Immature natural killer cell (primary cell): Measurements from ENCODE around the gene SMTNL1. TPM values are rescaled to one million over a fixed set of nuclear protein-coding genes. Genes with fewer than 3 reads are reported as not detected.

Experiments used
- DNase-seq, 3 donors: peaks; one replicate each; pipeline ENCODE4 v3.0.0; 2022; ENCODE audit warnings: mixed read lengths in 1 of 3
- H3K27ac Mint-ChIP-seq, 6 donors: one replicate each; pipeline ENCODE4 v1.8.0; 2020; ENCODE audit warnings: mixed read lengths in 6 of 6, mild to moderate bottlenecking in 5 of 6, inconsistent platforms in 4 of 6, moderate library complexity in 3 of 6
- H3K27me3 Mint-ChIP-seq, 3 donors: one replicate each; pipeline ENCODE4 v1.8.0; 2020 to 2021; ENCODE audit warnings: low read depth in 3 of 3, mild to moderate bottlenecking in 3 of 3, mixed read lengths in 3 of 3, moderate library complexity in 3 of 3, inconsistent platforms in 1 of 3
- H3K36me3 Mint-ChIP-seq, 3 donors: one replicate each; pipeline ENCODE4 v1.8.0; 2020; ENCODE audit warnings: mixed read lengths in 3 of 3, inconsistent platforms in 2 of 3, mild to moderate bottlenecking in 2 of 3
- H3K4me1 Mint-ChIP-seq, 2 donors: one replicate each; pipeline ENCODE4 v1.8.0; 2020; ENCODE audit warnings: inconsistent platforms in 2 of 2, mild to moderate bottlenecking in 2 of 2, mixed read lengths in 2 of 2, moderate library complexity in 1 of 2
- H3K4me3 Mint-ChIP-seq, 5 donors: one replicate each; pipeline ENCODE4 v1.8.0; 2020; ENCODE audit warnings: mild to moderate bottlenecking in 5 of 5, mixed read lengths in 5 of 5, inconsistent platforms in 3 of 5, moderate library complexity in 3 of 5
- H3K9me3 Mint-ChIP-seq, 6 donors: one replicate each; pipeline ENCODE4 v1.8.0; 2020; ENCODE audit warnings: mild to moderate bottlenecking in 6 of 6, mixed read lengths in 6 of 6, inconsistent platforms in 4 of 6, moderate library complexity in 3 of 6
- polyA plus RNA-seq, 3 donors: library from polyadenylated mRNA; unstranded; fragments of 300-500 nt; fragmentation: Illumina TruSeq; gene quantifications; one replicate each; pipeline ENCODE4 v1.2.3, GENCODE V29; 2021

SMTNL1 gene
- polyA plus RNA-seq, 3 donors from 2014 or later, result 0.12 to 0.47 TPM; not detected in 1

DNA sequence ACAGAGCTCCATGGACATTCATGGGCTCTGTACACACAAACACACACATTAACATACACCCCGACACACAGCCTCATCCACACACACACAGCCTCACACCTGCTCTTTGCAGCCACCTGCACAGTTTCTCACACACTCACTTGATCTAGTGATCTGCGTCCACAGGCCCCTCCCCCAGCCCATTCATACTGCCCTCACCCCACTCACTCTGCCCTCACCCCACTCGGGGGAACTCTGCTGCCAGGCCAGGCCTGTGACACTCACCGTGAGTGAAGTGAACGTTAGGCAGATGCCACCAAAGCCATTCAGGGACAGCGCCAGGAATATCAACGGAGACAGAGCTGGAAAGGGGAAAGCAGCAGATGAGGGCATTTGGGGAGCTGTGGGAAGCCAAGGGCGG lies 36.9 kb upstream of the SMTNL1 start:
- no peak for DNase-seq
- Mint-ChIP-seq H3K36me3 (peaks cover 4 to 17% (median 6%) of the 10 kb centered on the region in 3 donors), H3K27me3 (no peaks in the 10 kb centered on the region), H3K27ac (peak overlapping the region in 1 of 6 donors; percentile 38), H3K4me3 (no peak overlapping the region), H3K9me3 (no peaks in the 10 kb centered on the region), H3K4me1 (peaks cover 8 to 9% of the 10 kb centered on the region in 2 donors)

- no peak overlapping the region for H3K4me3 Mint-ChIP-seq
- H3K4me1 Mint-ChIP-seq, result peaks cover 8 to 9% of the 10 kb centered on the region in 2 donors
- H3K36me3 Mint-ChIP-seq, result peaks cover 4 to 17% (median 6%) of the 10 kb centered on the region in 3 donors
- no peak for DNase-seq
- H3K27me3 Mint-ChIP-seq, result no peaks in the 10 kb centered on the region
- no peaks in the 10 kb centered on the region for H3K9me3 Mint-ChIP-seq
- H3K27ac Mint-ChIP-seq, result no peak overlapping the region
Measured at GRCh38 chr11:57500926-57501325, 36.5 kb upstream of the SMTNL1 start.

DNA sequence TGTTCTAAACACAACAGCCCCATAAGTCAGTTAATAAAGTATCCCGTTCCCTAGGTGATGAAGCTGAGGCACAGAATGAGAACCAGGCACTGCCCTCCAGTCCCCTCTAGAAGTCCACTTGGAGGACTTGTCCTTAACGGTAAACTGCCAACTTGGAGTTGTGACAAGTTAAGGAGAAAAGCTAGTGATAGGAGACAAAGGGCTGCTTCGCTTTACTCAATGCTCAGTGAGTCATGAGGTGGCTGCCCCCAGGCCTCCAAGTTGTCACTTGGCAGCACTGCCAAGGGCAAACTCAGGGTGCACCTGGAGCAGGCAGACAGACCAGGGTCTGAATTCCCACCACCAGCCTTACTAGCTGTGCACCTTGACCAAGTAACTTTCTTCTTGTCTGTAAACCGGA lies 35.4 kb upstream of the SMTNL1 start:
- H3K27ac Mint-ChIP-seq, result peak overlapping the region in 1 of 6 donors; percentile 55
- DNase-seq, result no peak
- no peak overlapping the region for H3K4me3 Mint-ChIP-seq
- H3K4me1 Mint-ChIP-seq, result peaks cover 8 to 9% of the 10 kb centered on the region in 2 donors
- H3K36me3 Mint-ChIP-seq, result peaks cover 4 to 17% (median 6%) of the 10 kb centered on the region in 3 donors
- H3K27me3 Mint-ChIP-seq, result no peaks in the 10 kb centered on the region
- H3K9me3 Mint-ChIP-seq, result no peaks in the 10 kb centered on the region

DNA sequence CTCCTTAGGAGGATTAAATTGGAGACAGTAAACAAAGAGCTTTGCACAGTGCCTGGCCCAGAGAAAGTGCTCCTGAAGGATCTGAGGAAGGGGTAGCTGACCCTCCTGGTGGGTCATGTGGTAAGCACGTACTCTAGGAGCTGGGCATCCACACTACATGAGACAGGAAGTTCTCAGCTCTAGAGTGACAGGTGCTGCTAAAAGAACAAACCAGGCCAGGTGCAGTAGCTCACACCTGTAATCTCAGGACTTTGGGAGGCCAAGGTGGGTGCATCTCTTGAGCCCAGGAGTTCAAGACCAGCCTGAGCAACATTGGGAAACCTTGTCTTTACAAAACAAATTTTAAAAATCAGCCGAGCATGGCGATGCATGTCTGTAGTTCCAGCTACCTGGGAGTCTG lies 35.0 kb upstream of the SMTNL1 start:
- no peak for DNase-seq
- H3K4me1 Mint-ChIP-seq, result peaks cover 8 to 9% of the 10 kb centered on the region in 2 donors
- no peak overlapping the region for H3K4me3 Mint-ChIP-seq
- H3K27me3 Mint-ChIP-seq, result no peaks in the 10 kb centered on the region
- H3K27ac Mint-ChIP-seq, result no peak overlapping the region
- no peaks in the 10 kb centered on the region for H3K9me3 Mint-ChIP-seq
- H3K36me3 Mint-ChIP-seq, result peaks cover 4 to 15% (median 6%) of the 10 kb centered on the region in 3 donors

- H3K4me1 Mint-ChIP-seq, result peaks cover 8 to 9% of the 10 kb centered on the region in 2 donors
- H3K27ac Mint-ChIP-seq, result no peak overlapping the region
- DNase-seq, result no peak
- peaks cover 4 to 14% (median 6%) of the 10 kb centered on the region in 3 donors for H3K36me3 Mint-ChIP-seq
- no peak overlapping the region for H3K4me3 Mint-ChIP-seq
- H3K27me3 Mint-ChIP-seq, result no peaks in the 10 kb centered on the region
- no peaks in the 10 kb centered on the region for H3K9me3 Mint-ChIP-seq
Measured at GRCh38 chr11:57502870-57503269, 34.5 kb upstream of the SMTNL1 start.

DNA sequence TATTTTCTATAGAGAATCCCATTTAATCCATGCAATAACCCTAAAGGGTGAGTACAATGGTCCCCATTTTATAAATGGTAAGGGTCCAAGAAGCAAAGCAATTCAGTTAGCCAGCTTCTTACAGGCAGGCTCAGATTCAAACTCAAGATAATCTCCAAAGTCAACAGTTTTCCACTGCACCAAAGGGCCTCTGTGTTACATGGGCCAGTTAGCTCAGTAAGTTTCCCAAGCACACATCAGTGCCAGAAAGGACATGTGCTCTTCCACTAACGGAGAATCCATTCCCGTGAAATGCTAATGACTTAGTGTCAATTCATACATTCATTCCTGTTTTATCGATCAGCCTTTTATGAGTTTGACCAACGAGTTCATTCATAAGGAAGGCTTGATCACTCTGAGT lies 32.9 kb upstream of the SMTNL1 start:
- H3K9me3 Mint-ChIP-seq, result no peaks in the 10 kb centered on the region

DNA sequence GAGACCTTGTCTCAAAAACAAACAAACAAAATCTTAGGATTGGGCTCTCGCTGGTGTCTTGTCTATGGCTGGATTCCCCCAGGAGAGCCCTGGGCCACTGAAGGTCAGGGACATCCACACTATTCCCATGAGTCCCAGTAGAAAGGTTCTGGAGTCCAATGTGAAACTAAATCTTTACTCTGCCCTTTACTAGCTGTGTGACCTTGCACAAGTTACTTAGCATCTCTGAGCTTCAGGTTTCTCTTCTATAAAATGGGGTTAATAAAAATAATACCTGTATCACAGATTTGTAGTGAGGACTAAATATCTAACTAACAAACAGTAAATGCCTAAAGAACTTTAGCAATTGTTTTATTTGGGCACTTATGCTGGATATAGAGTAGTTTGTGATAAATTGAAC lies 30.9 kb upstream of the SMTNL1 start:
- H3K36me3 Mint-ChIP-seq, result peaks cover 0 to 6% (median 0%) of the 10 kb centered on the region in 3 donors
- H3K27ac Mint-ChIP-seq, result no peak overlapping the region
- no peak overlapping the region for H3K4me3 Mint-ChIP-seq
- peaks cover 0 to 2% (median 0%) of the 10 kb centered on the region in 3 donors for H3K27me3 Mint-ChIP-seq
- DNase-seq, result no peak
- H3K9me3 Mint-ChIP-seq, result no peaks in the 10 kb centered on the region
- H3K4me1 Mint-ChIP-seq, result peaks cover 0 to 2% of the 10 kb centered on the region in 2 donors

More for the DNA sequence above, 32.9 kb upstream of the SMTNL1 start:
- peaks cover 8 to 9% of the 10 kb centered on the region in 2 donors for H3K4me1 Mint-ChIP-seq
- DNase-seq, result no peak
- no peak overlapping the region for H3K4me3 Mint-ChIP-seq
- H3K36me3 Mint-ChIP-seq, result peaks cover 4 to 14% (median 6%) of the 10 kb centered on the region in 3 donors
- H3K27ac Mint-ChIP-seq, result no peak overlapping the region
- H3K27me3 Mint-ChIP-seq, result peaks cover 0 to 2% (median 0%) of the 10 kb centered on the region in 3 donors

DNA sequence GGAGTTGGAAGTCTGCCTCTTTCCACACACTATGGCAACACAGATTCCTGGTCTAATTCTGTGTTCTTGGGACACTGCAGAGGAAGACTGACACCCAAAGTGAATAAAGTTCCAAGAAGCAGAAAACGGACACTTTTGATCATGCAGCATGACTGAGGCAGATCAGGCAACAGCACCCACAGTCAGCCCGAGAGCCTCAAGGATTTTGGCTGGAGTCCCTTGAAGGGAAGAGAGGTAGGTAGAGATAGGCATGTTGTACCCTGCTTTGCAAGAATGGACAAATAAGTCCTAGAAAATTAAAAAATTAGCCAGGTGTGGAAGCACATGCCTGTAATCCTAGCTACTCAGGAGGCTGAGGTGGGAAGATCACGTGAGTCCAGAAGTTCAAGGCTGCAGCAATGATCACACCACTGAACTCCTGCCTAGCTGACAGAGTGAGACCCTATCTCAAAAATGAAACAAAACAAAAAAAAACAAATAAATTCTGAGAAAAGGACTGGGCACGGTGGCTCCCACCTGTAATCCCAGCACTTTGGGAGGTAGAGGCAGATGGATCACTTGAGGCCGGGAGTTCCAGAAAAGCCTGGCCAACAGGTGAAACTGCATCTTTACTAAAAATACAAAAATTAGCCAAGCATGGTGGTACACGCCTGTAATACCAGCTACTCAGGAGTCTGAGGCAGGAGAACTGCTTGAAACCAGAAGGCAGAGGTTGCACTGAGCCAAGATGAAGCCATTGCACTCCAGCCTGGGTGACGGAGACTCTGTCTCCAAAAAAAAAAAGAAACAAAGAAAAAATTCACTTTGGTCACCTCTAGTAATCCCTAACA lies 28.8 kb upstream of the SMTNL1 start:
- peaks cover 0 to 6% (median 0%) of the 10 kb centered on the region in 3 donors for H3K27me3 Mint-ChIP-seq
- H3K27ac Mint-ChIP-seq, result no peak overlapping the region
- peaks cover 0 to 2% (median 0%) of the 10 kb centered on the region in 3 donors for H3K36me3 Mint-ChIP-seq
- DNase-seq, result no peak
- H3K9me3 Mint-ChIP-seq, result no peaks in the 10 kb centered on the region
- H3K4me1 Mint-ChIP-seq, result peaks cover 11 to 12% of the 10 kb centered on the region in 2 donors
- no peak overlapping the region for H3K4me3 Mint-ChIP-seq

- Mint-ChIP-seq H3K27ac (peak overlapping the region in 5 of 6 donors; percentile 1 to 75 (median 61)), H3K4me1 (peaks cover 22 to 23% of the 10 kb centered on the region in 2 donors), H3K27me3 (peaks cover 0 to 11% (median 4%) of the 10 kb centered on the region in 3 donors), H3K36me3 (no peaks in the 10 kb centered on the region), H3K4me3 (peak overlapping the region in 1 of 5 donors; percentile 14), H3K9me3 (no peaks in the 10 kb centered on the region)
- no peak for DNase-seq
Measured at GRCh38 chr11:57511741-57512430, 25.5 kb upstream of the SMTNL1 start.

DNA sequence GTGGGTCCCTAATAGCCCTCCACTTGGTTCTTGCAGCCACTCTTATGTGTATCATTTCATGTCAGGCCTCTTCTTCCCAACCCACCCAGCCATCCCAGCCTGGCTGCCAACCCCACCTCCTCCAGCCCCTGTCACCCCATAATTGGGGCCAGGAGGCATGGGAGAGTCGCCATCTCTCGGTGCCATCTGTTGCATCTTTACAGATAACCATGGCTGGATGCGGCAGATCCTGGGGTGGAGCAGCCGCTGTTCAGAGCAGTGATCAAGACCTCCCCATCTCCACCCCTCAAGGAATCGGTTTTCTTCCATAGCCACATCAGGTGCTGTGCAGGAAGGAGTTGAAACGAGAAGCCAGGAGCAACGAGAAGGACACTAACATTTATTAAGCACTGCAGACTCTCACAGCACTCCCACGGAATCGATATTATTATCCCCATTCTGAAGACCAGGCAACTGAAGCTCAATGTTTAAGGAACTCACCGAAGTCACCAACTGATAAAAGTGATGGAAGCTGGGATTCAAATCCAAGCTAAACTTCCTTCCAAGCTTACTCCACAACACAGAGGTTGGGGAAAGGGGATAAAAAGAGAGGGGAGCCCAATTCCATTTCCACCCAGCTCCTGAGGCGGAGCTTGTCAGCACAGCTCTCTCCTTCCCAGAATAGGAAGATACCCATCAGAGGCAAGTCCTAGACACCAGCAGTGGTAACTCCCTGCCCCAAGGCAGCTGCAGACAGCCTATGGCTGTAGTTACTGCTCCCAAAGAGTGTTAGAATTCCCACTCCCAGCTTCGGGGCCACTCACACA lies 24.5 kb upstream of the SMTNL1 start:
- DNase-seq, result no peak
- no peaks in the 10 kb centered on the region for H3K9me3 Mint-ChIP-seq
- H3K4me3 Mint-ChIP-seq, result peak overlapping the region; percentile 25 to 95 (median 56)
- peak overlapping the region in 2 of 6 donors; percentile 43 to 72 for H3K27ac Mint-ChIP-seq
- no peaks in the 10 kb centered on the region for H3K36me3 Mint-ChIP-seq
- H3K27me3 Mint-ChIP-seq, result peaks cover 0 to 11% (median 7%) of the 10 kb centered on the region in 3 donors
- H3K4me1 Mint-ChIP-seq, result peaks cover 22 to 23% of the 10 kb centered on the region in 2 donors

GRCh38 chr11:57513452-57513795 lies 24.0 kb upstream of the SMTNL1 start:
- DNase-seq, result no peak
- H3K27ac Mint-ChIP-seq, result peak overlapping the region in 3 of 6 donors; percentile 49 to 81 (median 72)
- H3K36me3 Mint-ChIP-seq, result no peaks in the 10 kb centered on the region
- H3K4me1 Mint-ChIP-seq, result peaks cover 22 to 23% of the 10 kb centered on the region in 2 donors
- peaks cover 0 to 11% (median 7%) of the 10 kb centered on the region in 3 donors for H3K27me3 Mint-ChIP-seq
- H3K9me3 Mint-ChIP-seq, result no peaks in the 10 kb centered on the region
- peak overlapping the region; percentile 67 to 95 (median 77) for H3K4me3 Mint-ChIP-seq

- Mint-ChIP-seq H3K36me3 (no peaks in the 10 kb centered on the region), H3K27ac (peak overlapping the region; percentile 36 to 81 (median 64)), H3K27me3 (peaks cover 0 to 10% (median 7%) of the 10 kb centered on the region in 3 donors), H3K4me3 (peak overlapping the region; percentile 95 to 98 (median 97)), H3K9me3 (no peaks in the 10 kb centered on the region), H3K4me1 (peaks cover 22 to 23% of the 10 kb centered on the region in 2 donors)
- peak in 2 of 3 donors; percentile 14 to 18 for DNase-seq
Measured at GRCh38 chr11:57513911-57514537, 23.4 kb upstream of the SMTNL1 start.
